Naive thymus-derived CD8-positive, alpha-beta T cell (primary cell): ENCODE measurements around the gene PYDC1. TPM values are rescaled to one million over a fixed set of nuclear protein-coding genes. Genes with fewer than 3 reads are reported as not detected.
"Not testable (repeated sequence)": the region's sequence is repeated elsewhere in the genome, so short reads cannot be mapped to it uniquely, and the experiment has no call there.

Source experiments
- ATAC-seq, 2 donors: fragments of 150-1000 bp; cut with Tn5 transposase in 1 of 2; sonication (Bioruptor Pico), chemical (Tn5 transposase) in 1 of 2; 1 replicate in 1 of 2; 2 replicates in 1 of 2; pipeline ENCODE4 v1.10.0; 2021; ENCODE audit warnings: mild to moderate bottlenecking in 2 of 2, moderate library complexity in 2 of 2
- POLR2A ChIA-PET: fragments of 350-600 bp; sonication (Branson Sonifier 250); formaldehyde crosslinking; loops from one replicate; lab custom pipeline; 2021; ENCODE audit warnings: antibody characterized with exemption; lab: Charles Lee
- DNase-seq, 10 donors: peaks; one replicate each; pipeline versions ENCODE4 v3.0.0 to v3.0.0-alpha.2; 2020 to 2022
- H3K27ac Mint-ChIP-seq, 10 donors: one replicate each; pipeline ENCODE4 v1.8.0; 2020 to 2022; ENCODE audit warnings: mild to moderate bottlenecking in 10 of 10, mixed read lengths in 10 of 10, moderate library complexity in 4 of 10, inconsistent platforms in 1 of 10
- H3K27me3 Mint-ChIP-seq, 5 donors: one replicate each; pipeline ENCODE4 v1.8.0; 2021 to 2022; ENCODE audit warnings: mixed read lengths in 5 of 5
- H3K36me3 Mint-ChIP-seq, 3 donors: one replicate each; pipeline ENCODE4 v1.8.0; 2020 to 2022; ENCODE audit warnings: mixed read lengths in 3 of 3, mild to moderate bottlenecking in 2 of 3, inconsistent platforms in 1 of 3
- H3K4me1 Mint-ChIP-seq, 4 donors: one replicate each; pipeline ENCODE4 v1.8.0; 2021 to 2022; ENCODE audit warnings: mixed read lengths in 4 of 4
- H3K4me3 Mint-ChIP-seq, 10 donors: one replicate each; pipeline ENCODE4 v1.8.0; 2020 to 2022; ENCODE audit warnings: mild to moderate bottlenecking in 10 of 10, mixed read lengths in 10 of 10, moderate library complexity in 6 of 10, inconsistent platforms in 1 of 10
- H3K9me3 Mint-ChIP-seq, 9 donors: one replicate each; pipeline ENCODE4 v1.8.0; 2020 to 2022; ENCODE audit warnings: mixed read lengths in 9 of 9, mild to moderate bottlenecking in 3 of 9, inconsistent platforms in 1 of 9, moderate library complexity in 1 of 9
- polyA plus RNA-seq, 3 donors: library from polyadenylated mRNA; unstranded; fragments of 300-500 nt; fragmentation: Illumina TruSeq; gene quantifications; one replicate each; pipeline ENCODE4 v1.2.3, GENCODE V29; 2021
- total RNA-seq, 8 experiments: library from RNA in 2 of 8; stranded (reverse) in 2 of 8; gene quantifications; one replicate each; pipeline ENCODE4 v1.2.3 and lab custom pipeline; 2021 to 2026

The PYDC1 gene
- total and polyA plus RNA-seq, 5 experiments from 2014 or later = not detected

DNA sequence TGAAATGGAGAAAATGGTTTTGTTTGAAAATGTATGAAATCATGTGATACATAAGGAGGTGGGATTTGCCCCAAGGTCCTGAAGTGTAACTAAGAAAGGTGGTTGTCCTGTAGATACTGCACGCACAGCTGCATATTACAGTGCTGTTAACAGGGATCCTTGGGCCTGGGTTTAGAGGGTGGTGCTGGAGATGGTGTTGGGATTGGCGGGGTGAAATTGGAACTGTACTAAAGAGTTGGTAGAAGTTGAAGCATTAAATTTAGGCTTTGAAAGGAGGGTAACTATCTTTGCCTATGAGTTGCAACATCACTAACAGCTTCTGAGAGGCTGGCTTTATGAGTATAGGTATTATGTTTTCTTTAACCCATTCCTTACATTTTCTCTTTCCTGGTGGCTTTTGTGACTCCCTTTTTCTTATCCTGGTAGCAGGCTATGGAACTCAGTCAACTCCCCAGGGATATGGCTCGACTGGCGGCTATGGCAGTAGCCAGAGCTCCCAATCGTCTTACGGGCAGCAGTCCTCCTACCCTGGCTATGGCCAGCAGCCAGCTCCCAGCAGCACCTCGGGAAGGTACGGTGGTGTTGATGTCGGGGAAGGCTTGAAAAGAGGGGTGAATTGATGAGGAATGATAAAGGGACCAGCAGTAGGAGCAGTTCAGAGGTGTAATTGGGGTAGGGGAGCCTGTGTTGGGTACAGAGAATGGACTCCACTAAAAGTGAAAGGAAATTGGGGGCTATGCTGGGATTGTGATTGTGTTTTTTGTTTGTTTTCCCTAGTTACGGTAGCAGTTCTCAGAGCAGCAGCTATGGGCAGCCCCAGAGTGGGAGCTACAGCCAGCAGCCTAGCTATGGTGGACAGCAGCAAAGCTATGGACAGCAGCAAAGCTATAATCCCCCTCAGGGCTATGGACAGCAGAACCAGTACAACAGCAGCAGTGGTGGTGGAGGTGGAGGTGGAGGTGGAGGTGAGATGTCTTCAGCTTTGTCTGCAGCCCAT, 33.2 kb downstream of the PYDC1 start:
- H3K27ac Mint-ChIP-seq = peak overlapping the region; percentile 5 to 100 (median 81)
- POLR2A ChIA-PET = interaction anchor here (0.6 to 3.7 kb wide), 12 partner anchors 8 to 199 kb away, joined by 3 to 28 read pairs (median 5); partner anchors contain the start of genes KAT8 and PYCARD

DNA sequence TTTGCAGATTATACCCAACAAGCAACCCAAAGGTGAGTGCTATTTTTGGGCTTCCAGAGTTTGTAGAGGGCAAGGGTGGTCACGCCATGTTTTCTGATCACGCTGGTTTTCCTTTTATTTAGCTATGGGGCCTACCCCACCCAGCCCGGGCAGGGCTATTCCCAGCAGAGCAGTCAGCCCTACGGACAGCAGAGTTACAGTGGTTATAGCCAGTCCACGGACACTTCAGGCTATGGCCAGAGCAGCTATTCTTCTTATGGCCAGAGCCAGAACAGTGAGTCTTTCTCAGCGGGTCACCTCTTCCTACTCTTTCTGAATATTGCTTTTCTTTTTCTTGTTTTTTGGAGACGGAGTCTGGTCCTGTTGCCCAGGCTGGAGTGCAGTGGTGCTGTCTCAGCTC, 34.5 kb downstream of the PYDC1 start:
- peak overlapping the region; percentile 92 to 98 (median 95) for H3K4me3 Mint-ChIP-seq
- H3K27me3 Mint-ChIP-seq = peaks cover 0 to 3% (median 0%) of the 10 kb centered on the region in 5 donors
- POLR2A ChIA-PET = interaction anchor here (0.6 to 3.7 kb wide), 10 partner anchors 8 to 149 kb away, joined by 3 to 28 read pairs (median 5); partner anchors contain the start of genes KAT8 and PYCARD
- peaks cover 17 to 67% (median 54%) of the 10 kb centered on the region in 3 donors for H3K36me3 Mint-ChIP-seq
- H3K4me1 Mint-ChIP-seq = peaks cover 57 to 83% (median 73%) of the 10 kb centered on the region in 4 donors
- no peak for ATAC-seq
- H3K27ac Mint-ChIP-seq = peak overlapping the region; percentile 51 to 100 (median 83)
- H3K9me3 Mint-ChIP-seq = no peaks in the 10 kb centered on the region
- no peak for DNase-seq

More for the DNA sequence above, 33.2 kb downstream of the PYDC1 start:
- ATAC-seq (no peak), DNase-seq (no peak)
- Mint-ChIP-seq H3K27me3 (peaks cover 0 to 3% (median 0%) of the 10 kb centered on the region in 5 donors), H3K4me1 (peaks cover 61 to 84% (median 74%) of the 10 kb centered on the region in 4 donors), H3K36me3 (peaks cover 17 to 80% (median 62%) of the 10 kb centered on the region in 3 donors), H3K4me3 (peak overlapping the region; percentile 92 to 98 (median 95)), H3K9me3 (no peaks in the 10 kb centered on the region)

DNA sequence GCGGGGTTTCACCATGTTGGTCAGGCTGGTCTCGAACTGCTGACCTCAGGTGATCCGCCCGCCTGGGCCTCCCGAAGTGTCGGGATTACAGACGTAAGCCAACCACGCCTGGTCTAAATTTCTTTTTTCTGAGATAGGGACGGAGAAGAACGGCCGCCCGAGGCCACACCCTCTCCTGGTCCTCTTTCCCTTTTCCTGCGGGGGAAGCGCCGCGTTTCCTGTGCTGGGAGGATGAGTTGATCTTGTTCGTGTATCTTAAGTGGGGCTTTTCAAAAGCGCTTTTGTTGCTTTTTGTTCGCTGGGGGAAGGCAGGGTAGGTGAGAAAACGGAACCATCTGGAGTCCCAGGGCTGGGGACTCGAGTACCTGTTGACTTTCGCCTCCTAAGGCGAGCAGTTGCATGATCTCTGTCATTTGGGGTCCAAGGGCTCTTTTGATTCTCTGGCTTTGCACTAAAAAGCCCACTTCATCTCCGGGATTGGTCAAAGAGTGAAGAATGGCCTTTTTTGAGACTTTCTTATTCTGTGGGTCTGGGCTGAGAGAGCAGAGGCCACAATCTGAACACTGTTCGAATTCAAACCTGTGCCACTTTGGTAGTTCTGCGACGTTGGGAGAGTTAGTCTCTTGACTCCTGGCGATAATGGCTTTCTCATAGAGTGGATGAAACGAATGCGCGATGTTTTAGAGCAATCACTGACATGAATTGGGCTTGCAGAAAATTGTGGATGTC, 35.7 kb downstream of the PYDC1 start:
- Mint-ChIP-seq H3K27me3 (peaks cover 0 to 3% (median 0%) of the 10 kb centered on the region in 5 donors), H3K4me3 (peak overlapping the region; percentile 92 to 98 (median 95)), H3K9me3 (no peaks in the 10 kb centered on the region), H3K36me3 (peaks cover 15 to 56% (median 44%) of the 10 kb centered on the region in 3 donors), H3K4me1 (peaks cover 54 to 83% (median 71%) of the 10 kb centered on the region in 4 donors), H3K27ac (peak overlapping the region; percentile 97 to 100 (median 99))
- POLR2A ChIA-PET = interaction anchor here (0.6 to 6.6 kb wide), 32 partner anchors 9 to 694 kb away, joined by 3 to 240 read pairs (median 7); partner anchors contain the start of genes ARMC5, BCKDK, ITGAX and KAT8
- ATAC-seq (no peak), DNase-seq (peak in 2 of 10 donors; percentile 26 to 42)

DNA sequence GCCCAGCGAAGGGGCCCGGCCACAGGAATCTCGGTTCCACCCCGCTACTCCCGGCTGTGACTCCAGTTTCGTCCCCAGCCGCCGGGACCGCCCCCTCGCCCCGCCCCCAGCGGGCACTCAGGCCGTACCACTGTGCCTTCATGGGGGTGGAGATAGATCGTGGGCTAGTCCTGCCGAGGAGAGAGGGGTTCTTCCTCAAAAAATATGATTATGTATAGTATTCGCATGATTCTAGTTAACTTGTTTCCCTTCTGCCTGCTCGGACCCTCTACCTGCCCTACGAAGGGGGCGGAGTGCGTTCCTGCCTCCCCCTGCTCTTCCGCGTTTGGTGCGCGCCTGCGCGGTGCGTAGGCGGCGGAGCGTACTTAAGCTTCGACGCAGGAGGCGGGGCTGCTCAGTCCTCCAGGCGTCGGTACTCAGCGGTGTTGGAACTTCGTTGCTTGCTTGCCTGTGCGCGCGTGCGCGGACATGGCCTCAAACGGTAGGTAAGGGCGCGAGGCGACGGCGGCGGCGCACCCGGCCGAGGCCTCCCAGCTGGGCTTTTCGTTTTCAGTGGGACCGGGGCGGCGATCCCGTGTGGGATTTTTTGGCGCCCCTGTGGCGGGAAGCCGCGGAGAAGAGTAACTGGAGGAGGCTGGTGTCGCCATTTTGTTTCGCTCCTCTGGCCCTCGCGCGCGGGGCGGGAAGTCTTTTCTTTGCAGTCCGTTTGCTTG, 37.0 kb downstream of the PYDC1 start, which contains the start of gene FUS:
Gene FUS, plus strand, starts transcription at position 393 of the 713 bp plus-strand sequence. Its CDS starts 76 bp downstream, at position 469.
- Mint-ChIP-seq H3K27ac (peak within 1 kb of the TSS; percentile 97 to 100 (median 99)), H3K36me3 (peaks cover 7 to 42% (median 32%) of the 10 kb centered on the region in 3 donors), H3K4me1 (peaks cover 43 to 70% (median 59%) of the 10 kb centered on the region in 4 donors), H3K4me3 (peak within 1 kb of the TSS; percentile 92 to 98 (median 95)), H3K27me3 (peaks cover 0 to 3% (median 0%) of the 10 kb centered on the region in 5 donors), H3K9me3 (no peaks in the 10 kb centered on the region)
- DNase-seq = peak; percentile 83 to 98 (median 92)
- ATAC-seq = peak; percentile 54 to 62
- POLR2A ChIA-PET = interaction anchor here (0.6 to 6.6 kb wide), 51 partner anchors 10 to 1039 kb away, joined by 3 to 240 read pairs (median 5); partner anchors contain the start of genes ARMC5, BCKDK, ITGAX and KAT8

DNA sequence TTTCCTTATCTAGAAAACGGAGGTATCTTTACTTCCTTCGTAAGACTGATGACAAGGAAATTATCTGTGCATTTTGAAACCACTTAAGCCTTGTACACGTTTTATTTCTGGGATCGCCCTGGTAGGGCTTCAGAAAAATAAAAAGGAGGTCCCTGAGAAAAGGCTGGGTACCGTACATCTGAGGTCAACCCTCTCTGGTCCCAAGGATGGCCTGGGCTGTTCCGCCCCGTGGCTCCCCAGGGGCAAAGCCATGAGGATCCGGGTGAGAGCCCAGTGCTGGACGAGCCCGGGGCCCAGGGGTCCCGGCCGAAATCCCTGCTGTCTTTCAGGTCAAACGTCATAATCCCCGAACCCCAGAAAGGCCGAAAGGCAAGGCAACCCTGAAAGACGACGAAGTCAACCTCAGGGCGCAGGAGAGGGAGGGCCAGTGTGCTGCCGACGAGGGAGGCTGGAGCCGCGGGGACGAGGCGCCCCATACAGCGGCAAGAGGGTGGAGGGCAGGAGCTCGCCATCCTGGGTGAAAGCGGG, 37.7 kb downstream of the PYDC1 start:
- ATAC-seq = no peak
- Mint-ChIP-seq H3K4me1 (peaks cover 40 to 64% (median 54%) of the 10 kb centered on the region in 4 donors), H3K27me3 (peaks cover 0 to 3% (median 0%) of the 10 kb centered on the region in 5 donors), H3K9me3 (no peaks in the 10 kb centered on the region), H3K27ac (peak overlapping the region; percentile 92 to 100 (median 98)), H3K36me3 (peaks cover 7 to 36% (median 29%) of the 10 kb centered on the region in 3 donors), H3K4me3 (peak overlapping the region; percentile 92 to 98 (median 95))
- POLR2A ChIA-PET = interaction anchor here (0.6 to 6.6 kb wide), 42 partner anchors 11 to 1038 kb away, joined by 3 to 240 read pairs (median 6); partner anchors contain the start of genes ARMC5, BCKDK, ITGAX and KAT8
- no peak for DNase-seq

DNA sequence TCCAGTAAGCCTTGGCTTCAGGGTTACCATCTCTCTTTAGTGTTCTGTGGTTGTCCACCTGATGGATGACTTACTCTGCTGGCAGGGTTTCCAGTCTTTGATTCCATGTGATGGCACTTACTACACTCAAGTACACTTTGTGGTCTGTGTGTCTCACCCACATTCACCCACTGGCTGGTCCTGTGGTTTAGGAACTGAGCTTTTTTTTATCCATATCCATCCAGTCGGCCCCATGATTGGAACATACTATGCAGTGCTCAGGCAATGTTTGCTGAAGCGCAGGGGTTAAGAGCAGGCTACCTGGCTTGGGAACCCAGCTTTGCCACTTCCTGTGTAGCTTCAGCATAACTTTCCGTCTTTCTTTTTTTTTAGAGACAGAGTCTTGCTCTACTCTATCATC, 39.8 kb downstream of the PYDC1 start:
- peak overlapping the region; percentile 74 to 98 (median 84) for H3K4me3 Mint-ChIP-seq
- peak in 9 of 10 donors; percentile 21 to 73 (median 54) for DNase-seq
- H3K27ac Mint-ChIP-seq = peak overlapping the region; percentile 2 to 99 (median 93)
- H3K27me3 Mint-ChIP-seq = peaks cover 0 to 3% (median 0%) of the 10 kb centered on the region in 5 donors
- H3K36me3 Mint-ChIP-seq = peaks cover 7 to 14% (median 12%) of the 10 kb centered on the region in 3 donors
- peak; percentile 43 to 48 for ATAC-seq
- POLR2A ChIA-PET = interaction anchor here (0.5 to 6.6 kb wide), 17 partner anchors 10 to 281 kb away, joined by 3 to 240 read pairs (median 4); partner anchors contain the start of genes KAT8, PYCARD, ZNF646 and ZNF668
- H3K9me3 Mint-ChIP-seq = no peaks in the 10 kb centered on the region
- peaks cover 22 to 44% (median 34%) of the 10 kb centered on the region in 4 donors for H3K4me1 Mint-ChIP-seq

DNA sequence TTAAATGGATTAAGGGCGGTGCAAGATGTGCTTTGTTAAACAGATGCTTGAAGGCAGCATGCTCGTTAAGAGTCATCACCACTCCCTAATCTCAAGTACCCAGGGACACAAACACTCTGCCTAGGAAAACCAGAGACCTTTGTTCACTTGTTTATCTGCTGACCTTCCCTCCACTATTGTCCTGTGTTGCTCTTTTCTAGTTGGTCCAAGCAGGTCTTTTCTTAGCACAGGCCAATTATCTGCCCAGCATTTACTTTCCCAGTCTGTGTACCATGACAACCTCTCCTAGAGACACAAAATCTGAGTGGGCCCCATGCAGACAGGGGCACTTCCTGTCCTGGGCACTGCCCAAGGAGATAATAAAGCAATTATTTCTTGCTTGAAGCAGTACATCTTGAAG, 46.9 kb downstream of the PYDC1 start:
- not testable (repeated sequence) for H3K4me3 Mint-ChIP-seq, H3K36me3 Mint-ChIP-seq, H3K27me3 Mint-ChIP-seq, H3K9me3 Mint-ChIP-seq, H3K4me1 Mint-ChIP-seq, DNase-seq, H3K27ac Mint-ChIP-seq, ATAC-seq
- POLR2A ChIA-PET = interaction anchor here (1.3 kb wide), 1 partner anchor 28 kb away, joined by 3 read pairs; no protein-coding TSS in a partner anchor

DNA sequence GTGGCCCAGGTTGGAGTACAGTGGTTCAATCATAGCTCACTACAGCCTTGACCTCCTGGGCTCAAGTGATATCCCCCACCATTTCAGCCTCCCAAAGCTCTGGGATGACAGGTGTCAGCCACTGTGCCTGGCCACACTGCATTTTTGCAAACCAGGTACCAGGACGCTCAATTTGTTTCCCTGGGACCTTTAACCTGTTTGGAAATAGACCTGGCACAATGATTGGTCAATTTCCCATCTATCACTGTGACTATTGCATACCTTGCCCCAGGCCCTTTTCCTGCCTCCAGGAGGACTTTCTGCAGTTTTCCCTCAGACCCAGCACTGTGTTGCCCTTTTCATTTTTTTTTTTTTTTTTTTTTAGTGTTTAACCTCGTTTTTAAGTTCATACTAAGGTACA, 48.1 kb downstream of the PYDC1 start:
- no peaks in the 10 kb centered on the region for H3K36me3 Mint-ChIP-seq
- no peak overlapping the region for H3K4me3 Mint-ChIP-seq
- POLR2A ChIA-PET = interaction anchor here (2.2 kb wide), 1 partner anchor 11 kb away, joined by 10 read pairs; the partner anchor contains the start of gene FUS
- peaks cover 0 to 2% (median 1%) of the 10 kb centered on the region in 4 donors for H3K4me1 Mint-ChIP-seq
- H3K27ac Mint-ChIP-seq = peak overlapping the region in 1 of 10 donors; percentile 62
- ATAC-seq (no peak), DNase-seq (no peak)
- no peaks in the 10 kb centered on the region for H3K27me3 Mint-ChIP-seq
- no peaks in the 10 kb centered on the region for H3K9me3 Mint-ChIP-seq

DNA sequence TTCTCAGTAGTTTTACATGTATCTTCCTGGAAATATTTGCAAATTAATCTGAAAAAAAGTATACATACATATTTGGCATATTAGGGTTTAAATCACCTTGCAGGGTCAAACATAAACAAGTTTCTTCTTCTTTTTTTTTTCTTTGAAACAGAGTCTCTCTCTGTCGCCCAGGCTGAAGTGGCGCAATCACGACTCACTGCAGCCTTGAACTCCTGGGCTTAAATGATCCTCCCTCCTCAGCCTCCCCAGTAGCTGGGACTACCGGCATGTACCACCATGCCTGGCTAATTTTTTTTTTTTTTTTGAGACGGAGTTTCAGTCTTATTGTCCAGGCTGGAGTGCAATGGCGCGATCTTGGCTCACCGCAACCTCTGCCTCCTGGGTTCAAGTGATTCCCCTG, 49.6 kb downstream of the PYDC1 start:
- POLR2A ChIA-PET = interaction anchor here (0.9 to 2.3 kb wide), 4 partner anchors 10 to 24 kb away, joined by 3 to 16 read pairs (median 8); partner anchors contain the start of gene FUS
- Mint-ChIP-seq H3K27me3 (no peaks in the 10 kb centered on the region), H3K4me1 (peaks cover 0 to 2% (median 1%) of the 10 kb centered on the region in 4 donors), H3K9me3 (no peaks in the 10 kb centered on the region), H3K4me3 (no peak overlapping the region), H3K36me3 (no peaks in the 10 kb centered on the region), H3K27ac (no peak overlapping the region)
- ATAC-seq (no peak), DNase-seq (no peak)
